GM12878 (cell line): ENCODE measurements around the gene MCM8. TPM values are rescaled to one million over a fixed set of nuclear protein-coding genes. Genes with fewer than 3 reads are reported as not detected.

Experiments used
- ATAC-seq: fragments of 200-7000 bp; cut with Tn5 transposase; 3 replicates; pipeline ENCODE4 v1.9.1; 2020; ENCODE audit warnings: mild to moderate bottlenecking, moderate library complexity
- BruUV-seq: library from RNA; stranded (reverse); fragments of 400-500 nt; replicated peaks from 2 replicates; lab custom pipeline; 2021; lab: Mats Ljungman, UMichigan
- CTCF ChIA-PET: fragments of 300-600 bp; sonication (Branson Sonifier 250); formaldehyde crosslinking; extraction: SDS; loops from one replicate; lab custom pipeline; 2021; ENCODE audit warnings: inconsistent platforms; lab: Yijun Ruan, JAX
- POLR2A ChIA-PET: fragments of 350-600 bp; formaldehyde crosslinking; extraction: SDS; loops from one replicate; lab custom pipeline; 2021; ENCODE audit warnings: inconsistent platforms; lab: Charles Lee
- RAD21 ChIA-PET: fragments of 300-600 bp; sonication (Branson Sonifier 250); formaldehyde crosslinking; loops from one replicate; lab custom pipeline; 2023; ENCODE audit warnings: antibody characterized with exemption; ENCODE audit not compliant: unreplicated experiment; lab: Charles Lee
- SMC1A ChIA-PET: fragments of 300-600 bp; sonication (Branson Sonifier 250); formaldehyde crosslinking; loops from one replicate; lab custom pipeline; 2023; ENCODE audit not compliant: unreplicated experiment, uncharacterized antibody; lab: Charles Lee
- DNase-seq: peaks from one replicate; pipeline ENCODE4 v3.0.0-alpha.2; 2011; ENCODE audit warnings: low read depth, low spot score
- FAIRE-seq: peaks from 3 replicates; lab custom pipeline; 2011; peaks lifted over from hg19 to GRCh38; lab: Jason Lieb, UNC
- H2AFZ ChIP-seq: 2 replicates; pipeline ENCODE4 v1.6.0; 2011; ENCODE audit warnings: low read depth, low read length, control low read depth; ENCODE audit not compliant: control insufficient read depth
- H3K27ac ChIP-seq: 2 replicates; pipeline ENCODE4 v1.5.1; 2011; ENCODE audit warnings: control low read depth; ENCODE audit not compliant: control insufficient read depth, insufficient read depth
- H3K27me3 ChIP-seq, 2 experiments: replicated peaks in 1 of 2; 2 replicates each; pipeline versions ENCODE4 v1.6.0 to v1.6.1; 2011; ENCODE audit warnings: low read length in 1 of 2; ENCODE audit not compliant: control insufficient read depth in 2 of 2, insufficient read depth in 2 of 2
- H3K36me3 ChIP-seq, 2 experiments: 2 replicates each; pipeline ENCODE4 v1.5.1; 2011; ENCODE audit warnings: low read length in 1 of 2; ENCODE audit not compliant: control insufficient read depth in 2 of 2, insufficient read depth in 2 of 2
- H3K4me1 ChIP-seq: 2 replicates; pipeline ENCODE4 v1.6.1; 2011; ENCODE audit warnings: mild to moderate bottlenecking, low read length, moderate library complexity, mixed read lengths; ENCODE audit not compliant: control insufficient read depth, insufficient read depth
- H3K4me2 ChIP-seq: 2 replicates; pipeline ENCODE4 v1.6.0; 2011; ENCODE audit warnings: control low read depth; ENCODE audit not compliant: control insufficient read depth, insufficient read depth
- H3K4me3 ChIP-seq: fragments of 200-600 bp; sonication (generic); 2 replicates; pipeline ENCODE4 v1.5.1; 2016
- H3K79me2 ChIP-seq: 2 replicates; pipeline ENCODE4 v1.6.0; 2011; ENCODE audit warnings: low read length; ENCODE audit not compliant: control insufficient read depth, insufficient read depth
- H3K9ac ChIP-seq: 2 replicates; pipeline ENCODE4 v1.8.0; 2011; ENCODE audit warnings: low read length, control low read depth, mixed read lengths; ENCODE audit not compliant: control insufficient read depth, insufficient read depth
- H3K9me3 ChIP-seq: replicated peaks from 3 replicates; pipeline ENCODE4 v1.5.1; 2011; ENCODE audit warnings: mild to moderate bottlenecking, low read length; ENCODE audit not compliant: control insufficient read depth, insufficient read depth
- H4K20me1 ChIP-seq: 2 replicates; pipeline ENCODE4 v1.6.0; 2011; ENCODE audit not compliant: control insufficient read depth, insufficient read depth
- BRCA1 ChIP-seq: IDR thresholded peaks from 2 replicates; pipeline ENCODE4 v1.6.1; 2011; ENCODE audit warnings: low read depth, low read length, improper control_type of control experiment
- CHD2 ChIP-seq: IDR thresholded peaks from 2 replicates; pipeline ENCODE4 v1.6.1; 2011; ENCODE audit warnings: low read depth, low read length, improper control_type of control experiment, borderline replicate concordance
- JUND ChIP-seq: IDR thresholded peaks from 2 replicates; pipeline ENCODE4 v1.6.1; 2012; ENCODE audit warnings: low read depth, mild to moderate bottlenecking, low read length, improper control_type of control experiment, moderate library complexity
- KLF5 ChIP-seq: fragments of 450-650 bp; IDR thresholded peaks from 2 replicates; pipeline ENCODE4 v1.6.1; 2014; ENCODE audit warnings: mild to moderate bottlenecking; ENCODE audit not compliant: partially characterized antibody
- NFYA ChIP-seq: IDR thresholded peaks from 2 replicates; pipeline ENCODE4 v1.6.1; 2011; ENCODE audit warnings: low read depth, mild to moderate bottlenecking, low read length, improper control_type of control experiment, borderline replicate concordance
- NRF1 ChIP-seq: conservative IDR thresholded peaks from 2 replicates; pipeline ENCODE4 v1.6.1; 2011; ENCODE audit warnings: mild to moderate bottlenecking, low read depth, low read length, improper control_type of control experiment
- RUNX3 ChIP-seq: IDR thresholded peaks from 2 replicates; pipeline ENCODE4 v1.6.1; 2012; ENCODE audit warnings: low read length, inconsistent platforms
- WGBS: methylation state at CpG from one replicate; pipeline ENCODE4 v1.1.6; 2016; ENCODE audit warnings: low lambda C conversion rate; ENCODE audit not compliant: insufficient replicate concordance, insufficient coverage; ENCODE audit errors: missing lambda C conversion rate; 5-methylcytosine and 5-hydroxymethylcytosine counted together
- in situ Hi-C: fragments of 300-500 bp; cut with MboI; formaldehyde crosslinking; loops from 9 replicates; pipeline ENCODE4 v1.14.3; 2018; ENCODE audit warnings: mixed read lengths
- intact Hi-C: fragments of 100-400 bp; cut with micrococcal nuclease; formaldehyde crosslinking; loops from one replicate; pipeline ENCODE4 v1.14.2; 2022; ENCODE audit not compliant: unreplicated experiment
- polyA plus RNA-seq, 11 experiments: library from polyadenylated mRNA; depleted of rRNA in 4 of 11; unstranded in 6 of 11; stranded (reverse) in 5 of 11; fragments of >200 nt; fragmentation: Nextera tagmentation in 4 of 11; fragmentation: Illumina TruSeq in 1 of 11; extraction: Ambion mirVana in 4 of 11; extraction: Trizol in 1 of 11; gene quantifications; 1 replicate in 1 of 11; 2 replicates in 10 of 11; pipeline versions ENCODE4 v1.2.1 to v1.2.3, GENCODE V29; 2011 to 2016; ENCODE audit warnings: inconsistent platforms in 2 of 11, missing spikeins in 2 of 11, low read depth in 1 of 11
- total RNA-seq, 4 experiments: library from RNA; depleted of rRNA in 3 of 4; stranded (reverse); fragments of >200 nt in 3 of 4; fragmentation: Illumina TruSeq in 1 of 4; extraction: Trizol in 1 of 4; gene quantifications; 2 replicates each; pipeline versions ENCODE4 v1.2.1 to v1.2.3, GENCODE V29; 2013 to 2021
- TF ChIP-seq, protein P1 (sequence below): IDR thresholded peaks from 2 replicates; pipeline ENCODE4 v1.6.1; 2012; ENCODE audit warnings: mild to moderate bottlenecking, low read depth, low read length
- TF ChIP-seq, protein P2 (sequence below): fragments of 450-650 bp; IDR thresholded peaks from 2 replicates; pipeline ENCODE4 v1.6.1; 2016; ENCODE audit warnings: mild to moderate bottlenecking
- TF ChIP-seq, protein P3 (sequence below): fragments of 450-650 bp; conservative IDR thresholded peaks from 2 replicates; pipeline ENCODE4 v1.6.1; 2017; ENCODE audit warnings: mild to moderate bottlenecking, moderate library complexity
- TF ChIP-seq, protein P4 (sequence below): fragments of 450-650 bp; formaldehyde crosslinking; IDR thresholded peaks from 2 replicates; pipeline ENCODE4 v1.4.0; 2020; ENCODE audit warnings: mild to moderate bottlenecking, moderate library complexity

The MCM8 gene
- total and polyA plus RNA-seq, 10 of the 15 experiments (the other 5 are each of a cell fraction or from before 2014, with no cell fraction given), result 3.2 to 28.2 (median 16.0) TPM

DNA sequence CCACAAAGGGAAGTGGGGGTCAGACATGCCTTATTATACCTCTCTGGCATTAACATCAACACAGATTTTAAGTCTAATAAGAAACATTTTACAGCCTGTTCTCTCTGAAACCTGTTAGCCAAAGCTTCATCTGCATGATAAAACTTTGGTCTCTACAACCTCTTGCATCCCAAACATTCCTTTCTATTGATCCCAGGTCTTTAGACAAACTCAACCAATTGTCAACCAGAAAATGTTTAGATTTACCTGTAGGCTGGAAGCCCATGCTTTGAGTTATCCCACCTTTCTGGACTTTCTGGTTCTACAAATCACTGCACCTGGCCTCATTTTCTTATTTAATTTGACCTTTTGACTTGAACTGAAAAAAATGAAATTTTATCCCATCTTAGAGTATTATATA lies 20.8 kb downstream of the MCM8 start (continued):
- TF ChIP-seq, protein P1, sequence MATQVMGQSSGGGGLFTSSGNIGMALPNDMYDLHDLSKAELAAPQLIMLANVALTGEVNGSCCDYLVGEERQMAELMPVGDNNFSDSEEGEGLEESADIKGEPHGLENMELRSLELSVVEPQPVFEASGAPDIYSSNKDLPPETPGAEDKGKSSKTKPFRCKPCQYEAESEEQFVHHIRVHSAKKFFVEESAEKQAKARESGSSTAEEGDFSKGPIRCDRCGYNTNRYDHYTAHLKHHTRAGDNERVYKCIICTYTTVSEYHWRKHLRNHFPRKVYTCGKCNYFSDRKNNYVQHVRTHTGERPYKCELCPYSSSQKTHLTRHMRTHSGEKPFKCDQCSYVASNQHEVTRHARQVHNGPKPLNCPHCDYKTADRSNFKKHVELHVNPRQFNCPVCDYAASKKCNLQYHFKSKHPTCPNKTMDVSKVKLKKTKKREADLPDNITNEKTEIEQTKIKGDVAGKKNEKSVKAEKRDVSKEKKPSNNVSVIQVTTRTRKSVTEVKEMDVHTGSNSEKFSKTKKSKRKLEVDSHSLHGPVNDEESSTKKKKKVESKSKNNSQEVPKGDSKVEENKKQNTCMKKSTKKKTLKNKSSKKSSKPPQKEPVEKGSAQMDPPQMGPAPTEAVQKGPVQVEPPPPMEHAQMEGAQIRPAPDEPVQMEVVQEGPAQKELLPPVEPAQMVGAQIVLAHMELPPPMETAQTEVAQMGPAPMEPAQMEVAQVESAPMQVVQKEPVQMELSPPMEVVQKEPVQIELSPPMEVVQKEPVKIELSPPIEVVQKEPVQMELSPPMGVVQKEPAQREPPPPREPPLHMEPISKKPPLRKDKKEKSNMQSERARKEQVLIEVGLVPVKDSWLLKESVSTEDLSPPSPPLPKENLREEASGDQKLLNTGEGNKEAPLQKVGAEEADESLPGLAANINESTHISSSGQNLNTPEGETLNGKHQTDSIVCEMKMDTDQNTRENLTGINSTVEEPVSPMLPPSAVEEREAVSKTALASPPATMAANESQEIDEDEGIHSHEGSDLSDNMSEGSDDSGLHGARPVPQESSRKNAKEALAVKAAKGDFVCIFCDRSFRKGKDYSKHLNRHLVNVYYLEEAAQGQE, result no peak
- TF ChIP-seq BRCA1 (no peak), KLF5 (no peak)

DNA sequence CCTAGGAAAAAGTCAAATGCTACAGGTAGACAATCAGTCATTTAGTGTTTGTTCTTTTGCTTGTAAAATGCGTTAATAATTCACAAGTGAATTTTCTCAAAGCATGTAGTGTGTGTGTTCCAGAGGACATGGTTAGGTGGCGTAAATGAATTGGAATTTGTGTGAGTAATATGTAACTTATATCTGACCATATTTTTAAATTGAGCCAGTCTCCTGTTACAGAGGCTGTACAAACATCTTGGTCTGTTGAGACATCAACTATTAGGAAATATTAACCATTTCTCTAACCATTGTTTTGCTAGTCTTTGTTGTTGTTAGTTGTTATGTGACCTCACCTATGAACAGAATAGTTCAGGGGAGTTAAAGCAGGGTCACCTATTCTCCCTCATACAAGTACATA lies 22.7 kb downstream of the MCM8 start:
- ChIA-PET RAD21 (no interaction called here), SMC1A (interaction anchor here (1.2 to 1.3 kb wide), 2 partner anchors 21 to 60 kb away, joined by 4 read pairs; no protein-coding TSS in a partner anchor), CTCF (interaction anchor here (0.6 to 1.4 kb wide), 3 partner anchors 106 to 444 kb away, joined by 3 to 8 read pairs (median 3); no protein-coding TSS in a partner anchor), POLR2A (interaction anchor here (0.8 kb wide), 1 partner anchor 8 kb away, joined by 4 read pairs; no protein-coding TSS in a partner anchor)
- DNase-seq (no peak), FAIRE-seq (no peak), ATAC-seq (no peak)
- H4K20me1 ChIP-seq, result no peaks in the 10 kb centered on the region
- H3K9me3 ChIP-seq, result no peaks in the 10 kb centered on the region
- H3K9ac ChIP-seq, result no peak overlapping the region
- H2AFZ ChIP-seq, result no peak overlapping the region
- H3K27ac ChIP-seq, result no peak overlapping the region
- H3K79me2 ChIP-seq, result no peaks in the 10 kb centered on the region
- H3K4me3 ChIP-seq, result no peak overlapping the region
- peaks cover 5 to 23% of the 10 kb centered on the region in 2 experiments for H3K36me3 ChIP-seq
- no peak overlapping the region for H3K4me2 ChIP-seq
- no peaks in the 10 kb centered on the region for H3K27me3 ChIP-seq
- 98% methylated on average over 2 of the region's 2 CpGs for WGBS
- in situ Hi-C loops (no loop called here), intact Hi-C loops (no loop called here)
- BruUV-seq, result no TSS peak
- no peaks in the 10 kb centered on the region for H3K4me1 ChIP-seq
- TF ChIP-seq, protein P2, sequence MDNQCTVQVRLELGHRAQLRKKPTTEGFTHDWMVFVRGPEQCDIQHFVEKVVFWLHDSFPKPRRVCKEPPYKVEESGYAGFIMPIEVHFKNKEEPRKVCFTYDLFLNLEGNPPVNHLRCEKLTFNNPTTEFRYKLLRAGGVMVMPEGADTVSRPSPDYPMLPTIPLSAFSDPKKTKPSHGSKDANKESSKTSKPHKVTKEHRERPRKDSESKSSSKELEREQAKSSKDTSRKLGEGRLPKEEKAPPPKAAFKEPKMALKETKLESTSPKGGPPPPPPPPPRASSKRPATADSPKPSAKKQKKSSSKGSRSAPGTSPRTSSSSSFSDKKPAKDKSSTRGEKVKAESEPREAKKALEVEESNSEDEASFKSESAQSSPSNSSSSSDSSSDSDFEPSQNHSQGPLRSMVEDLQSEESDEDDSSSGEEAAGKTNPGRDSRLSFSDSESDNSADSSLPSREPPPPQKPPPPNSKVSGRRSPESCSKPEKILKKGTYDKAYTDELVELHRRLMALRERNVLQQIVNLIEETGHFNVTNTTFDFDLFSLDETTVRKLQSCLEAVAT, result no peak
- TF ChIP-seq CHD2 (no peak), RUNX3 (no peak), JUND (no peak), NRF1 (no peak), NFYA (no peak)
- TF ChIP-seq, protein P3, sequence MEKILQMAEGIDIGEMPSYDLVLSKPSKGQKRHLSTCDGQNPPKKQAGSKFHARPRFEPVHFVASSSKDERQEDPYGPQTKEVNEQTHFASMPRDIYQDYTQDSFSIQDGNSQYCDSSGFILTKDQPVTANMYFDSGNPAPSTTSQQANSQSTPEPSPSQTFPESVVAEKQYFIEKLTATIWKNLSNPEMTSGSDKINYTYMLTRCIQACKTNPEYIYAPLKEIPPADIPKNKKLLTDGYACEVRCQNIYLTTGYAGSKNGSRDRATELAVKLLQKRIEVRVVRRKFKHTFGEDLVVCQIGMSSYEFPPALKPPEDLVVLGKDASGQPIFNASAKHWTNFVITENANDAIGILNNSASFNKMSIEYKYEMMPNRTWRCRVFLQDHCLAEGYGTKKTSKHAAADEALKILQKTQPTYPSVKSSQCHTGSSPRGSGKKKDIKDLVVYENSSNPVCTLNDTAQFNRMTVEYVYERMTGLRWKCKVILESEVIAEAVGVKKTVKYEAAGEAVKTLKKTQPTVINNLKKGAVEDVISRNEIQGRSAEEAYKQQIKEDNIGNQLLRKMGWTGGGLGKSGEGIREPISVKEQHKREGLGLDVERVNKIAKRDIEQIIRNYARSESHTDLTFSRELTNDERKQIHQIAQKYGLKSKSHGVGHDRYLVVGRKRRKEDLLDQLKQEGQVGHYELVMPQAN, result no peak
- TF ChIP-seq, protein P4, sequence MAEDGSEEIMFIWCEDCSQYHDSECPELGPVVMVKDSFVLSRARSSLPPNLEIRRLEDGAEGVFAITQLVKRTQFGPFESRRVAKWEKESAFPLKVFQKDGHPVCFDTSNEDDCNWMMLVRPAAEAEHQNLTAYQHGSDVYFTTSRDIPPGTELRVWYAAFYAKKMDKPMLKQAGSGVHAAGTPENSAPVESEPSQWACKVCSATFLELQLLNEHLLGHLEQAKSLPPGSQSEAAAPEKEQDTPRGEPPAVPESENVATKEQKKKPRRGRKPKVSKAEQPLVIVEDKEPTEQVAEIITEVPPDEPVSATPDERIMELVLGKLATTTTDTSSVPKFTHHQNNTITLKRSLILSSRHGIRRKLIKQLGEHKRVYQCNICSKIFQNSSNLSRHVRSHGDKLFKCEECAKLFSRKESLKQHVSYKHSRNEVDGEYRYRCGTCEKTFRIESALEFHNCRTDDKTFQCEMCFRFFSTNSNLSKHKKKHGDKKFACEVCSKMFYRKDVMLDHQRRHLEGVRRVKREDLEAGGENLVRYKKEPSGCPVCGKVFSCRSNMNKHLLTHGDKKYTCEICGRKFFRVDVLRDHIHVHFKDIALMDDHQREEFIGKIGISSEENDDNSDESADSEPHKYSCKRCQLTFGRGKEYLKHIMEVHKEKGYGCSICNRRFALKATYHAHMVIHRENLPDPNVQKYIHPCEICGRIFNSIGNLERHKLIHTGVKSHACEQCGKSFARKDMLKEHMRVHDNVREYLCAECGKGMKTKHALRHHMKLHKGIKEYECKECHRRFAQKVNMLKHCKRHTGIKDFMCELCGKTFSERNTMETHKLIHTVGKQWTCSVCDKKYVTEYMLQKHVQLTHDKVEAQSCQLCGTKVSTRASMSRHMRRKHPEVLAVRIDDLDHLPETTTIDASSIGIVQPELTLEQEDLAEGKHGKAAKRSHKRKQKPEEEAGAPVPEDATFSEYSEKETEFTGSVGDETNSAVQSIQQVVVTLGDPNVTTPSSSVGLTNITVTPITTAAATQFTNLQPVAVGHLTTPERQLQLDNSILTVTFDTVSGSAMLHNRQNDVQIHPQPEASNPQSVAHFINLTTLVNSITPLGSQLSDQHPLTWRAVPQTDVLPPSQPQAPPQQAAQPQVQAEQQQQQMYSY (CRISPR knock-in tag), result no peak
